GM18511 (cell line): ENCODE data around the gene LRCH2.

Experiments
- ATAC-seq: cut with Tn5 transposase; IDR thresholded peaks from one replicate; pipeline ENCODE4 v1.9.1; 2021; ENCODE audit warnings: mild to moderate bottlenecking, moderate library complexity; ENCODE audit not compliant: unreplicated experiment

LRCH2 gene

GRCh38 chrX:115068896-115069295 is 165.0 kb downstream of the LRCH2 start:
- ATAC-seq: no peak

DNA sequence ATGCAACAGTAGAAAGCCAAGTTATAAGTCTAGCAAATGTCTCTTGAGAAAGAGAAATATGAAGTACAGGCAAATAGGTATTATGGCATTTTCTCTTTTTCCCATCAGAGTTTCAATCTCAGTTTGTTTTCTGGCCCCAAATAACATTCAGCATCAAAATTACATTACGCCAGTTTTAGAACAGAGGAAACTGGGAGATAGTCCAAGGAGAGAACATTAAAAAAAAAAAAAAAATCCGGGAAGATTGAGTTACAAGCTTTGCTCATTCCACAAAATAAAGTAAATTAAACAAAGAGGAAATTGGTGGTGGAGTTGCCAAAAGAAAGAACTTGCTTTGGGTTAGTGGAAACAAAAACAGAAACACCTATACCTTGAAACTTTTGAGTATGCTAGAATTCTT is 166.1 kb downstream of the LRCH2 start:
- no peak for ATAC-seq

- ATAC-seq: no peak
Observed at GRCh38 chrX:115065304-115065703, 168.6 kb downstream of the LRCH2 start.
